GM19025 (cell line): Measurements from ENCODE around the gene TMEM229A.

Experiments
- ATAC-seq: cut with Tn5 transposase; IDR thresholded peaks from one replicate; pipeline ENCODE4 v1.9.1; 2021; ENCODE audit warnings: mild to moderate bottlenecking, low read depth, moderate library complexity; ENCODE audit not compliant: unreplicated experiment

TMEM229A gene

DNA sequence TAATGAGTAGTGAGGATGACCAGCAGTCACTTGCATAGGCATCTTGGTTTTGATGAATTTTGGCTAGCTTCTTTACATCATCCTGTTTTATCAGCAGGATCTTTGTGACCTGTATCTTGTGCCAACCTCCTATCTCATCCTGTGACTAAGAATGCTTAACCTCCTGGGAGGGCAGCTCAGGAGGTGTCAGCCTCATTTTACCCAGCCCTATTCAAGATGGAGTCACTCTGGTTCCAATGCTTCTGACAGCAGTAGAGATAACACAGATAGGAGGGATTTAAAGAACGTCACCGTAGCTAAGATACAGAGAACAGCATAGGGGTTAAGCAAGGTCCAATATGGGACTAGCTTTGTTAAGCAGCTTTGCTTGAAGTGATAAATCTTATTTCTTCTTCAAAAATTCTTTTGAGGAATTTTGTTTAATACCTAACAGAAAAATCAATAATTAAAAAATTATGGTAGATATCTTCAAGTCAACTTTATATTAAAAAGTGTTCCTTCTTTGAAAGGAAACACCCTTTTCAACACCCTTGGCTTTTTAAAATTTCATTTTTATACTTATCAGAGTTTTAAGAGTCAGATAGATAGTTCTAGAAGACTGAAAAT lies 39.9 kb downstream of the TMEM229A start:
- no peak for ATAC-seq

DNA sequence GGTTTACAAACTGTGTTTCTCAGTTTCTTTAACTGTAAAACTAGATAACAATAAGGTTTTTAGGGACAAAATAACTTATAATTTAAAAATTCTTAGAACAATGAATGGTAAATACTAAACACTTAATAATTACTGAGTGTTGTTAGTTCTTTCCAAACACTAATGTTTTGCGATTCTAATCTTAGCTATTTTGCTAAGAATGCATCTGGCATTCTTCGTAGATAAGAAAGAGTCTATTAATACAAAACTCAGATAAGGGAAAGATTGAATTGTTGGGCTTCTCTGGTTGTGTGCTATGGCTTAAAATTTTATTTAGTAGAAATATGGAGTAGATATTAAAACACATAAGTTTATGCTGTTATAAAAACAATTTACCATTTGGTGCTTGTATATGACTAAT lies 45.4 kb downstream of the TMEM229A start:
- no peak for ATAC-seq
